Stimulated activated CD4-positive, alpha-beta T cell treated with anti-CD3 and anti-CD28 coated beads, Interleukin-1b, Interleukin-23, amount 100 ng/mL, for 4 hours (primary cell): ENCODE results near the gene CDADC1.

Experiments used
- DNase-seq, 2 donors: peaks; one replicate each; pipeline ENCODE4 v3.0.0-alpha.2; 2020; ENCODE audit warnings: low read depth in 2 of 2

CDADC1 gene

GRCh38 chr13:49247643-49248621 is at the start of gene CDADC1:
Gene CDADC1 (plus strand): TSS chr13:49247925. CDS start chr13:49248038, 113 bp downstream.
- DNase-seq: peak; percentile 68 to 84

GRCh38 chr13:49206641-49207040 is 41.1 kb upstream of the CDADC1 start:
- no peak for DNase-seq

GRCh38 chr13:49208619-49209018 is 39.1 kb upstream of the CDADC1 start:
- no peak for DNase-seq

GRCh38 chr13:49210114-49210513 is 37.6 kb upstream of the CDADC1 start:
- no peak for DNase-seq

- DNase-seq: no peak
Observed at GRCh38 chr13:49210669-49211068, 37.1 kb upstream of the CDADC1 start.

- no peak for DNase-seq
Observed at GRCh38 chr13:49213539-49213938, 34.2 kb upstream of the CDADC1 start.

- DNase-seq: no peak
Observed at GRCh38 chr13:49213997-49214916, 33.5 kb upstream of the CDADC1 start.

GRCh38 chr13:49214917-49215376 is 32.8 kb upstream of the CDADC1 start:
- DNase-seq: peak in 1 of 2 donors; percentile 25

GRCh38 chr13:49216334-49216733 is 31.4 kb upstream of the CDADC1 start:
- DNase-seq: no peak

- no peak for DNase-seq
Observed at GRCh38 chr13:49217962-49218492, 29.7 kb upstream of the CDADC1 start.

GRCh38 chr13:49218493-49219051 is 29.2 kb upstream of the CDADC1 start:
- DNase-seq: no peak

- DNase-seq: no peak
Observed at GRCh38 chr13:49219647-49220035, 28.1 kb upstream of the CDADC1 start.

GRCh38 chr13:49220036-49220855 is 27.5 kb upstream of the CDADC1 start, which contains the start of gene MLNR:
Gene MLNR (plus strand): TSS chr13:49220338. CDS start chr13:49220338, 0 bp downstream.
- DNase-seq: peak in 1 of 2 donors; percentile 23

- DNase-seq: no peak
Observed at GRCh38 chr13:49220856-49221589, 26.7 kb upstream of the CDADC1 start.

- DNase-seq: no peak
Observed at GRCh38 chr13:49221590-49221965, 26.1 kb upstream of the CDADC1 start.

GRCh38 chr13:49225223-49226042 is 22.3 kb upstream of the CDADC1 start:
- no peak for DNase-seq

GRCh38 chr13:49226613-49227012 is 21.1 kb upstream of the CDADC1 start:
- DNase-seq: no peak

GRCh38 chr13:49234741-49235140 is 13.0 kb upstream of the CDADC1 start:
- DNase-seq: no peak

- no peak for DNase-seq
Observed at GRCh38 chr13:49235856-49236431, 11.8 kb upstream of the CDADC1 start.
